ENCODE data around the gene ANXA8. TPM values are rescaled to one million over a fixed set of nuclear protein-coding genes. Genes with fewer than 3 reads are reported as not detected.

Gene ANXA8
- total RNA-seq, 1 donor from 2014 or later, result 0.94 TPM

- TF ChIP-seq CTCF (conservative IDR thresholded peaks at IDR 0.05), result no peak
- H3K4me1 Mint-ChIP-seq (ENCODE audit: unreplicated experiment), result peaks cover 6% of the 10 kb centered on the region
- no peaks in the 10 kb centered on the region for H3K9me3 Mint-ChIP-seq
- no peak for DNase-seq (ENCODE audit: extremely low spot score, unreplicated experiment)
- H3K27me3 Mint-ChIP-seq, result peaks cover 13% of the 10 kb centered on the region
- no peak overlapping the region for H3K27ac Mint-ChIP-seq
- H3K4me3 Mint-ChIP-seq, result no peak overlapping the region
- H3K36me3 Mint-ChIP-seq, result no peaks in the 10 kb centered on the region
These were observed 32.5 kb downstream of the ANXA8 start for GRCh38 chr10:47451273-47451997.

- Mint-ChIP-seq H3K27ac (no peak overlapping the region), H3K9me3 (peaks cover 7% of the 10 kb centered on the region), H3K36me3 (no peaks in the 10 kb centered on the region), H3K27me3 (peaks cover 13% of the 10 kb centered on the region), H3K4me3 (no peak overlapping the region), H3K4me1 (ENCODE audit: unreplicated experiment) (peaks cover 6% of the 10 kb centered on the region)
- DNase-seq (ENCODE audit: extremely low spot score, unreplicated experiment), result no peak
- TF ChIP-seq CTCF (conservative IDR thresholded peaks at IDR 0.05), result no peak
These were observed 33.5 kb downstream of the ANXA8 start for GRCh38 chr10:47450442-47450841.

GRCh38 chr10:47449979-47450378 is 33.9 kb downstream of the ANXA8 start:
- H3K27ac Mint-ChIP-seq, result no peak overlapping the region
- H3K27me3 Mint-ChIP-seq, result peaks cover 13% of the 10 kb centered on the region
- no peak for TF ChIP-seq CTCF (conservative IDR thresholded peaks at IDR 0.05)
- no peak overlapping the region for H3K4me3 Mint-ChIP-seq
- DNase-seq (ENCODE audit: extremely low spot score, unreplicated experiment), result no peak
- H3K36me3 Mint-ChIP-seq, result no peaks in the 10 kb centered on the region
- H3K9me3 Mint-ChIP-seq, result peaks cover 11% of the 10 kb centered on the region
- H3K4me1 Mint-ChIP-seq (ENCODE audit: unreplicated experiment), result peaks cover 6% of the 10 kb centered on the region

GRCh38 chr10:47449102-47449978 is 34.6 kb downstream of the ANXA8 start:
- no peak for TF ChIP-seq CTCF (conservative IDR thresholded peaks at IDR 0.05)
- Mint-ChIP-seq H3K4me3 (no peak overlapping the region), H3K27ac (no peak overlapping the region), H3K27me3 (peaks cover 13% of the 10 kb centered on the region), H3K36me3 (no peaks in the 10 kb centered on the region), H3K9me3 (peaks cover 11% of the 10 kb centered on the region), H3K4me1 (ENCODE audit: unreplicated experiment) (peaks cover 6% of the 10 kb centered on the region)
- DNase-seq (ENCODE audit: extremely low spot score, unreplicated experiment), result no peak

- Mint-ChIP-seq H3K27me3 (peaks cover 7% of the 10 kb centered on the region), H3K4me1 (ENCODE audit: unreplicated experiment) (no peaks in the 10 kb centered on the region), H3K9me3 (peaks cover 11% of the 10 kb centered on the region), H3K27ac (no peak overlapping the region), H3K36me3 (no peaks in the 10 kb centered on the region), H3K4me3 (no peak overlapping the region)
- TF ChIP-seq CTCF (conservative IDR thresholded peaks at IDR 0.05), result no peak
- no peak for DNase-seq (ENCODE audit: extremely low spot score, unreplicated experiment)
These were observed 36.2 kb downstream of the ANXA8 start for GRCh38 chr10:47447705-47448104.
